ENCODE data around the gene YWHAE.
"Not testable (repeated sequence)": the region's sequence is repeated elsewhere in the genome, so short reads cannot be mapped to it uniquely, and the experiment has no call there.

GRCh38 chr17:1395876-1396665 is 4.0 kb downstream of the YWHAE start:
- TF ChIP-seq CTCF (IDR thresholded peaks at IDR 0.05; ENCODE audit: low read length); EZH2 (IDR thresholded peaks at IDR 0.05; ENCODE audit: borderline replicate concordance, low read length): not testable (repeated sequence)

Measured in OCI-LY1 (cell line).